Measurements from ENCODE around the gene PARK7.

PARK7 gene

DNA sequence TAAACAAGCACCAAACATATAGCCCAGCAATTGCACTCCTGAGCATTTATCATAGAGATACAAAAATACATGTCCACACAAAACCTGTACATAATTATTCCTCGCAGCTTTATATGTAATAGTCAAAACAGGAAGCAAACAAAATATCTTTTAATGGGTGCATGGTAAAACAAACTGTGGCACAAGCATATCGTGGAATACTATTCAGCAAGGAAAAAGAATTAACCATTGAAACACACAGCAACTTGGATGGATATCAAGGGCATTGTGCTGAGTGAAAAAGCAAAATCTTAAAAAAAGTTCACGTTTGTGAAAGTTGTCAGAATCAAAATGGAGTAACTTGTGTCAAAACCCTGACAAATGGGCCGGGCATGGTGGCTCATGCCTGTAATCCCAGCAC, 33.3 kb upstream of the PARK7 start:
- DNase-seq (ENCODE audit: insufficient read length, low spot score) (no peak), FAIRE-seq (no peak)
- TF ChIP-seq PAX5 (IDR thresholded peaks at IDR 0.05; ENCODE audit: insufficient read depth, low read length, severe bottlenecking), result no peak
- TF ChIP-seq SPI1 (IDR thresholded peaks at IDR 0.05; ENCODE audit: low read depth, low read length), result no peak
- TF ChIP-seq POLR2AphosphoS5 (IDR thresholded peaks at IDR 0.05; ENCODE audit: low read depth, low read length), result no peak
- no peak for TF ChIP-seq POU2F2 (IDR thresholded peaks at IDR 0.05; ENCODE audit: low read depth, low read length)
- TF ChIP-seq POLR2A (IDR thresholded peaks at IDR 0.05; ENCODE audit: low read depth, low read length), result no peak
- TF ChIP-seq TAF1 (IDR thresholded peaks at IDR 0.05; ENCODE audit: low read depth, low read length), result no peak

GRCh38 chr1:7929637-7930036, 31.9 kb upstream of the PARK7 start:
- no peak for TF ChIP-seq SPI1 (IDR thresholded peaks at IDR 0.05; ENCODE audit: low read depth, low read length)
- no peak for TF ChIP-seq POLR2A (IDR thresholded peaks at IDR 0.05; ENCODE audit: low read depth, low read length)
- no peak for TF ChIP-seq PAX5 (IDR thresholded peaks at IDR 0.05; ENCODE audit: insufficient read depth, low read length, severe bottlenecking)
- no peak for TF ChIP-seq TAF1 (IDR thresholded peaks at IDR 0.05; ENCODE audit: low read depth, low read length)
- TF ChIP-seq POU2F2 (IDR thresholded peaks at IDR 0.05; ENCODE audit: low read depth, low read length), result no peak
- no peak for TF ChIP-seq POLR2AphosphoS5 (IDR thresholded peaks at IDR 0.05; ENCODE audit: low read depth, low read length)
- FAIRE-seq (no peak), DNase-seq (ENCODE audit: insufficient read length, low spot score) (no peak)

GRCh38 chr1:7930645-7931445, 30.7 kb upstream of the PARK7 start:
- TF ChIP-seq POLR2AphosphoS5 (IDR thresholded peaks at IDR 0.05; ENCODE audit: low read depth, low read length), result no peak
- no peak for TF ChIP-seq POU2F2 (IDR thresholded peaks at IDR 0.05; ENCODE audit: low read depth, low read length)
- no peak for TF ChIP-seq POLR2A (IDR thresholded peaks at IDR 0.05; ENCODE audit: low read depth, low read length)
- TF ChIP-seq SPI1 (IDR thresholded peaks at IDR 0.05; ENCODE audit: low read depth, low read length), result no peak
- no peak for TF ChIP-seq PAX5 (IDR thresholded peaks at IDR 0.05; ENCODE audit: insufficient read depth, low read length, severe bottlenecking)
- no peak for TF ChIP-seq TAF1 (IDR thresholded peaks at IDR 0.05; ENCODE audit: low read depth, low read length)
- DNase-seq (ENCODE audit: insufficient read length, low spot score) (no peak), FAIRE-seq (peak; percentile 86)

- no peak for TF ChIP-seq SPI1 (IDR thresholded peaks at IDR 0.05; ENCODE audit: low read depth, low read length)
- no peak for TF ChIP-seq PAX5 (IDR thresholded peaks at IDR 0.05; ENCODE audit: insufficient read depth, low read length, severe bottlenecking)
These were observed 30.1 kb upstream of the PARK7 start for GRCh38 chr1:7931446-7931812.

DNA sequence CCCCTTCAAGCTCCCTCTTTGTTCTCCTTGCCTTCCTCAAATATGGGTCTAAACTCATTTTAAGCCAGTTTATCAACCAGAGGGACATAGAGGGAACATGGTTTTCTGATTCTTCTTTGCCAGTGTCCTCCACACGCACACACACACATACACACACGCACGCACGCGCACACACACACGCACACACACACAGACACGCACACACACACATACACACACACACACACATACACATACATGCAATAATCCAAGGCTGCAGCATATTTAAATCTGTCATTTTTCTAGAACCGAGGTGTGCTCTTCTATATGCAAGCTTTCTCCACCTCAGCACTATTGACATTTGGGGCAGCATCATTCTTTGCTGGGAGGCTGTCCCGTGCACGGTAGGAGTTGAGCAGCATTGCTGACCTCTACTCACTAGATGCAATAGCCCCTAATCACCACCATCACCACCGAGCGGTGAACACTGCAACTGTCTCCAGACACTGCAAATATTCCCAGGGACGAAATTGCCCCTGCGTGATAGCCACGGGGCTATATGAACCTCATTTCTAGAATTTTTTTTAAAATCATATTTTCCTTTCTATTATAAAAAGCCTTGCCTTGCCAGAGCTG, 28.9 kb upstream of the PARK7 start:
- DNase-seq (ENCODE audit: insufficient read length, low spot score), result no peak
- TF ChIP-seq TAF1 (IDR thresholded peaks at IDR 0.05; ENCODE audit: low read depth, low read length), result no peak
- no peak for TF ChIP-seq POLR2A (IDR thresholded peaks at IDR 0.05; ENCODE audit: low read depth, low read length)
- TF ChIP-seq PAX5 (IDR thresholded peaks at IDR 0.05; ENCODE audit: insufficient read depth, low read length, severe bottlenecking), result no peak
- TF ChIP-seq POU2F2 (IDR thresholded peaks at IDR 0.05; ENCODE audit: low read depth, low read length), result no peak
- no peak for TF ChIP-seq POLR2AphosphoS5 (IDR thresholded peaks at IDR 0.05; ENCODE audit: low read depth, low read length)
- TF ChIP-seq SPI1 (IDR thresholded peaks at IDR 0.05; ENCODE audit: low read depth, low read length), result no peak
- FAIRE-seq, result peak; percentile 5

More at GRCh38 chr1:7931446-7931812, 30.1 kb upstream of the PARK7 start:
- no peak for DNase-seq (ENCODE audit: insufficient read length, low spot score)
- FAIRE-seq, result no peak

- no peak for FAIRE-seq
- TF ChIP-seq POU2F2 (IDR thresholded peaks at IDR 0.05; ENCODE audit: low read depth, low read length), result no peak
- no peak for TF ChIP-seq SPI1 (IDR thresholded peaks at IDR 0.05; ENCODE audit: low read depth, low read length)
- TF ChIP-seq POLR2A (IDR thresholded peaks at IDR 0.05; ENCODE audit: low read depth, low read length), result no peak
- no peak for TF ChIP-seq PAX5 (IDR thresholded peaks at IDR 0.05; ENCODE audit: insufficient read depth, low read length, severe bottlenecking)
- no peak for TF ChIP-seq POLR2AphosphoS5 (IDR thresholded peaks at IDR 0.05; ENCODE audit: low read depth, low read length)
- no peak for TF ChIP-seq TAF1 (IDR thresholded peaks at IDR 0.05; ENCODE audit: low read depth, low read length)
These were observed 23.4 kb upstream of the PARK7 start for GRCh38 chr1:7938070-7938469.

DNA sequence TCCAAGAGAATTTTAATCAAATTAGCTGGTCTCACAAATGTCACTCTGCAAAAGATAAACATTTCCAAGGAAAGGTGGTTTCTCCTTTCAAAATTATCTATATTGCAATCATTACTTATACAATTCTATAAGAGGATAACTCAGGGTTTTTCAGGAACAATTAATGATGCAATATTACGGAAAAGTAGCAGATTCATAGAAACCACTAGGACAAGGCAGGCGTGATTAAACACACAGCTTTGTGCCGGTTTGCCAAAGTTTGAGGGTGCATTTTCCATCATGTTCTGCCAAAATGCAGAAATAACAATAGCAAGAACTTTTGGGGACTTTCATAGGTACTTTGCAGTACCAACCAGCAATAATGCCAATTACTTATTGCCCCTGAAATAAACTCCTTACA, 21.5 kb upstream of the PARK7 start:
- no peak for DNase-seq (ENCODE audit: insufficient read length, low spot score)
- no peak for FAIRE-seq
- TF ChIP-seq SPI1 (IDR thresholded peaks at IDR 0.05; ENCODE audit: low read depth, low read length) (no peak), POU2F2 (IDR thresholded peaks at IDR 0.05; ENCODE audit: low read depth, low read length) (no peak), TAF1 (IDR thresholded peaks at IDR 0.05; ENCODE audit: low read depth, low read length) (no peak), POLR2AphosphoS5 (IDR thresholded peaks at IDR 0.05; ENCODE audit: low read depth, low read length) (no peak), PAX5 (IDR thresholded peaks at IDR 0.05; ENCODE audit: insufficient read depth, low read length, severe bottlenecking) (no peak)

More at GRCh38 chr1:7938070-7938469, 23.4 kb upstream of the PARK7 start:
- DNase-seq (ENCODE audit: insufficient read length, low spot score), result no peak

DNA sequence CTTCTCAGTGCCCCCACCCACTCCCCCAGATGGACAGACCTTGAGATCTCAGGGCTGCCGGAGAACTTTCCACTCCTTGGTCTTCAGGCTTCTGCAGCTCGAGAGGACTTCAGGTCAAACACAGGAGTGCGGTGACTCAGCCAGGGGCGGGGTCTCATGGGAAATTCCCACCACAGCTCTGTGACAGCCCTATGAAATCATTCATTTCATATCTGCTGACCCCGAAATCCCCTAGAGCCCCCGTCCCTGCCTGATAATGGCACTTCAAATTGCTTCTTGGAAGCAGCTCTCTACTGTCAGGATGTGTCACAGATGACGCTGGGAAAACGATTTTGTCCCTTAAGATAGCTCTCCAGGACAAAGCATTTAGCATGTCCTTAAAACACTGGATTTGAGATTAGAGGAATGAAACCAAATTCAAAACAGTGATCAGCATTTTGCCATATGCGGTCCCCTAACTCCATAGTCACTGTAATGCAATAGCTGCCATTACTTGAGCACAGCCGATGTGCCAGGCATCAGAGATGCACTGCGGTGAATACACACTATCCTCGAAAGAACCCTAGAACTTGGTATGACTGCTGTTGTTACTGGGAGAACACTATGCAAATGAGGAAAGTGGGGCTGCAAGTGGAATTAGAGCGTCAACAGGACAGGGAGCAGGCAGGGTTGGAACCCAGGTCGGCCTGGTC, 20.6 kb upstream of the PARK7 start, which contains the start of gene TNFRSF9:
TNFRSF9 (minus strand) TSS at position 95 of the 692 bp plus-strand sequence. CDS start 845 bp downstream, outside the sequence.
- DNase-seq (ENCODE audit: insufficient read length, low spot score), result peak; percentile 33
- FAIRE-seq, result peak; percentile 75
- TF ChIP-seq TAF1 (IDR thresholded peaks at IDR 0.05; ENCODE audit: low read depth, low read length) (no peak), PAX5 (IDR thresholded peaks at IDR 0.05; ENCODE audit: insufficient read depth, low read length, severe bottlenecking) (no peak), POLR2AphosphoS5 (IDR thresholded peaks at IDR 0.05; ENCODE audit: low read depth, low read length) (0 out of 2 replicates have a peak, but pooled peaks have one; percentile 27), POLR2A (IDR thresholded peaks at IDR 0.05; ENCODE audit: low read depth, low read length) (0 out of 2 replicates have a peak, but pooled peaks have one; percentile 50), POU2F2 (IDR thresholded peaks at IDR 0.05; ENCODE audit: low read depth, low read length) (peak; percentile 28; the same call in 1 of the 2 replicates), SPI1 (IDR thresholded peaks at IDR 0.05; ENCODE audit: low read depth, low read length) (no peak)

GRCh38 chr1:7941437-7941793, 20.1 kb upstream of the PARK7 start:
- FAIRE-seq, result no peak
- TF ChIP-seq POLR2A (IDR thresholded peaks at IDR 0.05; ENCODE audit: low read depth, low read length) (no peak), TAF1 (IDR thresholded peaks at IDR 0.05; ENCODE audit: low read depth, low read length) (no peak), POU2F2 (IDR thresholded peaks at IDR 0.05; ENCODE audit: low read depth, low read length) (no peak), POLR2AphosphoS5 (IDR thresholded peaks at IDR 0.05; ENCODE audit: low read depth, low read length) (no peak)
- DNase-seq (ENCODE audit: insufficient read length, low spot score), result no peak

Measured in GM12891 (cell line).